ENCODE measurements around the gene RERE.

DNA sequence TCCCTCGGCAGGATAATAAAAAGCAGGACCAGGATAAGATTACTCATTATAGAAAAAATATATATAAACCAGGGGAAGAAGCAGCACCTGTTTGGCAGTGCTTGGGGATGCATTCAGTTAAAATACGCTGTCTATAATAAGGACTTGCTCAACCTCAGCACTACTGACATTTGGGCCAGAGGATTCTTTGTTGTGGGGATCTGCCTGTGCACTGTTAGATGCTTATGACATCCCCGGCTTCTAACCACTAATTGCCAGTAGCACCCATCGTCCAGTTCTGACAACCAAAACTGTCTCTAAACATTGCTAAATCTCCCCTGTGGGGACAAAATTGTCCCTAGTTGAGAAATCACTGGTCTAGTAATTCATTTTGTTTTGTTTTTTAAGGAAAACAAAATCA lies 257.4 kb downstream of the RERE start:
- TF ChIP-seq, protein P1, sequence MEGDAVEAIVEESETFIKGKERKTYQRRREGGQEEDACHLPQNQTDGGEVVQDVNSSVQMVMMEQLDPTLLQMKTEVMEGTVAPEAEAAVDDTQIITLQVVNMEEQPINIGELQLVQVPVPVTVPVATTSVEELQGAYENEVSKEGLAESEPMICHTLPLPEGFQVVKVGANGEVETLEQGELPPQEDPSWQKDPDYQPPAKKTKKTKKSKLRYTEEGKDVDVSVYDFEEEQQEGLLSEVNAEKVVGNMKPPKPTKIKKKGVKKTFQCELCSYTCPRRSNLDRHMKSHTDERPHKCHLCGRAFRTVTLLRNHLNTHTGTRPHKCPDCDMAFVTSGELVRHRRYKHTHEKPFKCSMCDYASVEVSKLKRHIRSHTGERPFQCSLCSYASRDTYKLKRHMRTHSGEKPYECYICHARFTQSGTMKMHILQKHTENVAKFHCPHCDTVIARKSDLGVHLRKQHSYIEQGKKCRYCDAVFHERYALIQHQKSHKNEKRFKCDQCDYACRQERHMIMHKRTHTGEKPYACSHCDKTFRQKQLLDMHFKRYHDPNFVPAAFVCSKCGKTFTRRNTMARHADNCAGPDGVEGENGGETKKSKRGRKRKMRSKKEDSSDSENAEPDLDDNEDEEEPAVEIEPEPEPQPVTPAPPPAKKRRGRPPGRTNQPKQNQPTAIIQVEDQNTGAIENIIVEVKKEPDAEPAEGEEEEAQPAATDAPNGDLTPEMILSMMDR (IDR thresholded peaks at IDR 0.05) = no peak
- TF ChIP-seq TEAD4 (CRISPR knock-in tag; IDR thresholded peaks at IDR 0.05) = no peak
- TF ChIP-seq SP1 (CRISPR knock-in tag; conservative IDR thresholded peaks at IDR 0.05) = no peak
- TF ChIP-seq, protein P2, sequence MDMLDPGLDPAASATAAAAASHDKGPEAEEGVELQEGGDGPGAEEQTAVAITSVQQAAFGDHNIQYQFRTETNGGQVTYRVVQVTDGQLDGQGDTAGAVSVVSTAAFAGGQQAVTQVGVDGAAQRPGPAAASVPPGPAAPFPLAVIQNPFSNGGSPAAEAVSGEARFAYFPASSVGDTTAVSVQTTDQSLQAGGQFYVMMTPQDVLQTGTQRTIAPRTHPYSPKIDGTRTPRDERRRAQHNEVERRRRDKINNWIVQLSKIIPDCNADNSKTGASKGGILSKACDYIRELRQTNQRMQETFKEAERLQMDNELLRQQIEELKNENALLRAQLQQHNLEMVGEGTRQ (CRISPR knock-in tag; IDR thresholded peaks at IDR 0.05) = no peak
- TF ChIP-seq, protein P3, sequence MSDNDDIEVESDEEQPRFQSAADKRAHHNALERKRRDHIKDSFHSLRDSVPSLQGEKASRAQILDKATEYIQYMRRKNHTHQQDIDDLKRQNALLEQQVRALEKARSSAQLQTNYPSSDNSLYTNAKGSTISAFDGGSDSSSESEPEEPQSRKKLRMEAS (CRISPR knock-in tag; IDR thresholded peaks at IDR 0.05) = no peak

Measured in WTC11 (cell line).